SK-N-MC (cell line): ENCODE measurements around the gene ETV5.

Experiments used
- DNase-seq: peaks from one replicate; pipeline ENCODE4 v3.0.0-alpha.2; 2011; ENCODE audit warnings: low read depth, low spot score
- H3K27ac ChIP-seq: fragments of 200-600 bp; sonication (generic); 2 replicates; pipeline ENCODE4 v1.5.1; 2016; ENCODE audit warnings: mixed run types
- H3K36me3 ChIP-seq: fragments of 200-600 bp; sonication (generic); 2 replicates; pipeline ENCODE4 v1.6.1; 2017; ENCODE audit warnings: antibody characterized with exemption, low read length, mixed read lengths; ENCODE audit not compliant: insufficient read depth
- H3K4me3 ChIP-seq: fragments of 200-600 bp; sonication (generic); 2 replicates; pipeline ENCODE4 v1.5.1; 2016
- H3K9ac ChIP-seq: fragments of 200-600 bp; sonication (generic); 2 replicates; pipeline ENCODE4 v1.8.0; 2017; ENCODE audit warnings: mixed run types, mixed read lengths; ENCODE audit not compliant: insufficient read length
- H3K9me3 ChIP-seq: fragments of 200-600 bp; sonication (generic); 2 replicates; pipeline ENCODE4 v1.6.1; 2017; ENCODE audit warnings: low read depth, mild to moderate bottlenecking, antibody characterized with exemption, low read length, moderate library complexity, mixed read lengths
- EZH2 ChIP-seq: fragments of 200-600 bp; sonication (generic); IDR thresholded peaks from one replicate; pipeline ENCODE4 v1.6.1; 2017; ENCODE audit warnings: antibody characterized with exemption
- FOXP2 ChIP-seq: optimal IDR thresholded peaks from 2 replicates; pipeline ENCODE3; 2011; ENCODE audit warnings: mild to moderate bottlenecking, moderate library complexity; ENCODE audit not compliant: insufficient read depth; ENCODE audit errors: extremely low read length, control extremely low read depth
- POLR2AphosphoS5 ChIP-seq: IDR thresholded peaks from 2 replicates; pipeline ENCODE4 v1.6.1; 2012; ENCODE audit warnings: mild to moderate bottlenecking, low read depth, low read length, borderline replicate concordance

The ETV5 gene

DNA sequence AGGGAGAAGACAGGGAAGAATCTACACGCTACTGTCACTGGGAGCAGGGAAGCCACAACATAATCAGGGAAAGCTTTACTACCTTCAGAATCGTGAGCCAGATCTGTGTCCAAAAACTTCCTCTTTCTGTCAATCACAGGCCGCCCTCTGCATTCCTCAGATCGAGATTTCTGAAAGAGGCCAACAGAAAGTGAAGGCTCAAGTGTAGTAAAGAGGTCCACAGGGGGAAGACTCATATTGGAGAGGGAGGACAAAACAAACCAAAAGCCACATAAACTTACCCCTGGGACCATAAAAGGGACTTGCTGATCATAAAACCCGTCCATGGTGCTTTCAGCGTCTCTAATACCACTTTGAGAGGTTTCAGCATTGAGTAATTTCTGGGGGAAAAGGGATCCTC, 3.3 kb downstream of the ETV5 start:
- Histone ChIP-seq H3K9me3 (no peaks in the 10 kb centered on the region), H3K4me3 (no peak overlapping the region), H3K36me3 (no peaks in the 10 kb centered on the region), H3K27ac (no peak overlapping the region), H3K9ac (no peak overlapping the region)
- DNase-seq, result no peak
- no peak for TF ChIP-seq EZH2
- no peak for TF ChIP-seq POLR2AphosphoS5

DNA sequence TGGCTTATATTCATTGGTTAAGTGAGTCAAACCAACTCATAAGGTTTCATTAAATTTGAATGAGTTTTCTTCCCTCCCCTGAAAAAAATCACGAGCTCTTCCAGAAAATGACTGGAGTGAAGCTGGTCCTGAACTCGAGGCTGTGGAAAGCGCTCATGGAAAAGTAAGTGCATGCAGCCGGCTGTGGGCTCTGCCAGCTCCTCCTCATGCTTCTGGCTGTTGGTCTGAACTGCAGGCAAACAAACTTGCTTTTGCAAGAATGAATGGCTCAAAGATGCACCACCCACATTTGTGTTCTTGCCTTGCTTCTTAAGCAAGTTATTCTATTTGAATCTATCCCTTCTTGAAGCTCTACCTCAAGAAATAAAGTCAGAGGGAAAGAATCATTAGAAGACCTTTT, 6.2 kb downstream of the ETV5 start:
- Histone ChIP-seq H3K9ac (no peak overlapping the region), H3K36me3 (no peaks in the 10 kb centered on the region), H3K4me3 (no peak overlapping the region), H3K9me3 (no peaks in the 10 kb centered on the region), H3K27ac (no peak overlapping the region)
- TF ChIP-seq FOXP2 (no peak), POLR2AphosphoS5 (no peak), EZH2 (no peak)
- no peak for DNase-seq

DNA sequence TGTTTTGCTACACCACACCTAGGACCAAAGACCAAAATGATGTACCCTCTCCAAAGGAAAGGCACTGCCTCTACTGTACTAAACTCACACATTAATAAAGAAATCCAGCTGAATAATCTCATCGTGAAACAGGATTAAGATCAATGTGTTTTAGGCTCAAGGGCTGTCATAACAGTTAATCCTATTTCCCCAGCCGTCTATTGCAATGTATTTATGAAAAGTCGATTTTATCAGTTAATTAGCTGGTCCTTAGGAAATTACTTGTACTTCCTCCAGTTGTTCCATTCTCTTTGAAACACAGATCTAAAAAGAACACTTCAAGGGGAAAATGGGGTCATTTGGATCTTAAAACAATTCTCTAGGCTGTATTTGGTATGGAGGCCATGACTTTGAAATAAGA, 8.5 kb downstream of the ETV5 start:
- Histone ChIP-seq H3K9ac (no peak overlapping the region), H3K27ac (no peak overlapping the region), H3K36me3 (no peaks in the 10 kb centered on the region), H3K4me3 (no peak overlapping the region), H3K9me3 (no peaks in the 10 kb centered on the region)
- DNase-seq, result no peak
- no peak for TF ChIP-seq POLR2AphosphoS5
- TF ChIP-seq EZH2, result no peak
- no peak for TF ChIP-seq FOXP2

DNA sequence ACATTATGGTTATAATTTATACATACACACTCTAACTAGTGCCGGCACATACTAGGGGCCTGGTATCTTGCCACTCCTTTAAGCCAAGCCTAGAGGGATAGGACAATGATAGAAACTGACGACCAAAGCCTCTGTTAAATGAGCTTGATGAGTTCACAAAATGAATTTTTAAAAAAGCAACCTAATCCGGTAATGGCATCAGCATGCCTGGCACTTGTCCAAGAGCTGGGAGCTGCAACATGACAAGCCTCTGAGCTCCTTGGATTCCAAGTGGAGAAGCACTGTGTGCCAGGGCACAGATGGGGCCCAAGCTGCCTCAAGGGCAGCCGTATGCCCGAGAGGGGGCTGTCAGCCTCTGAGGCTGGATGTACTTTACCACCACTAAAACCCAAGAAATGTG, 9.7 kb downstream of the ETV5 start:
- H3K9ac ChIP-seq, result no peak overlapping the region
- peak; percentile 75 for DNase-seq
- H3K4me3 ChIP-seq, result peak overlapping the region; percentile 21
- TF ChIP-seq EZH2 (no peak), FOXP2 (no peak), POLR2AphosphoS5 (no peak)
- no peaks in the 10 kb centered on the region for H3K9me3 ChIP-seq
- no peaks in the 10 kb centered on the region for H3K36me3 ChIP-seq
- no peak overlapping the region for H3K27ac ChIP-seq

DNA sequence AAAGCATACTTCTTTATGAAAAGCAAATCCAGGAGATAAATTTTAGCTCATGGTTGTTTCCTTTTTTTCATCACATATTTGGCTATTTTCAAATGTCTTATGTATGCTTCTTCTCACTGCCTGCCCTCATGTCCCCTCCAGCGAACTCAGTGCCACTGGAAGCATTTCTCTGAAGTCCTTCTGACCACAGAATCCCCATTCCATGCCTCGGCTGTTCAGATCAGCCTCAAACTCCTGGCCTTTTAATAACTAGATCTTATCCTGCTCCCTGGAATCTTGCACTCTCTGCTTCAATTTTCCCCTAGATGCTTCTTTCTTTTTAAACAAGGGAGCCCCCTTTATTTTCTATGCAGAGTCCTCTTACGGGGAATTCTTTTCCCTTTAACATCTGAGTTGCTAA, 10.1 kb downstream of the ETV5 start:
- Histone ChIP-seq H3K4me3 (peak overlapping the region; percentile 77; the same call in 1 of the 2 replicates), H3K9ac (no peak overlapping the region), H3K9me3 (no peaks in the 10 kb centered on the region), H3K36me3 (no peaks in the 10 kb centered on the region), H3K27ac (no peak overlapping the region)
- no peak for TF ChIP-seq EZH2
- no peak for TF ChIP-seq FOXP2
- TF ChIP-seq POLR2AphosphoS5, result no peak
- no peak for DNase-seq

DNA sequence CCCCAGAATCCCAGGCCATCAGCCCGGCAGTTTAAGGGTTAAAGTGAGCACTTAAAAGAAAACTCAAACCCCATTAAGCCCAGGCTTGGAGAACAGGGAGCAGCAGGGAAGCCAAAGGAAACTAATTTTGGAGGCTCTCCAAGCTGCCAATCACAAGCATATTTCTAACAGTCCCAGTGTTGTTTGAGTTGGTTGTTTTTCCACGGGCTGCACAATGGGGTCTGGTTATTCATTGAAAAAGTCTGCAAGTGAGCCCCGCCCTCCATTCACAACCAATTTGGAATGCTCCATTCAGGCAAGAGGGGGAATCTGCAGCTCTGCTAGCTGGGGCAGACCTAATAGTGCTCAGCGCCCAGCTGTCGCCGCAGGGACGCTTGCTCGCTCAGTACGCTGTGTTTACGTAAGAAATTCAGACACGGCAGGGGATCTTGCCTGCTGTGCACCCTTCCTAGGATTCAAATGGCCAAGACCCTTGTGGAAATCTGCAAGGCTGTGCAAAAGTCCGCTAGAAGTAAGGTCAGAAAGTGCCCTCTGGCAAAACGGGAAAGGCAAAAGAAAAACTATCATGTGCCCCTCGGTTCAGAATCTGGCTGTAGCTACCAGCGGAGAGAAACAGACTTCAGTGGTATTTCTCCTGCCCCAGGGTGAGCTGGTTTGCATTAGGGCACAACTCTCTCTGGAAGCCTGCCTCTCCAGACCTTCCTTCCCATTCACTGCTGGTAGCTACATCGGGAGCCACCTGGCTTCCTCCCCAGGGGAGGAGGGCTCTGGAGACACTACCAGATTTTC, 11.0 kb downstream of the ETV5 start:
- H3K9ac ChIP-seq, result no peak overlapping the region
- no peak overlapping the region for H3K27ac ChIP-seq
- no peaks in the 10 kb centered on the region for H3K9me3 ChIP-seq
- DNase-seq, result peak; percentile 98
- TF ChIP-seq POLR2AphosphoS5 (peak; percentile 12; the same call in 1 of the 2 replicates), EZH2 (no peak), FOXP2 (peak; percentile 97)
- H3K4me3 ChIP-seq, result peak overlapping the region; percentile 77
- no peaks in the 10 kb centered on the region for H3K36me3 ChIP-seq

DNA sequence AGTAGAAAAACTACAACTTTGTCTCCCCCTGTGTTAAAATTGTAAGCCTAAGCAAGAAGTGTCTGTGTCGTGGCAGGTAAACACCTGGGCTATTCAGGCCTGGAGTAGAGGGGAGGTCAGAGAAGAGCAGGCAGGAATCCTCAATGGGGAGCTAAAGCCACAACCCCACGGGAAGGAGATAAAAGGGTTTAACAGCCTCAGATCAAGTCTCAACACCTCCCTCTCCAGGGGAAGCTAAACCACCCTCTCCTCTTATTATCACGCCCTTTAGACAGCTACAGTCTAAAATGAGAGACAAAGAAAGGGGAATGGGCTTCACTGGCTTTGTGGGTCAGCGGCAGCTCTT, 11.6 kb downstream of the ETV5 start:
- TF ChIP-seq EZH2, result no peak
- Histone ChIP-seq H3K36me3 (no peaks in the 10 kb centered on the region), H3K27ac (no peak overlapping the region), H3K4me3 (peak overlapping the region; percentile 77), H3K9ac (no peak overlapping the region), H3K9me3 (no peaks in the 10 kb centered on the region)
- no peak for DNase-seq

DNA sequence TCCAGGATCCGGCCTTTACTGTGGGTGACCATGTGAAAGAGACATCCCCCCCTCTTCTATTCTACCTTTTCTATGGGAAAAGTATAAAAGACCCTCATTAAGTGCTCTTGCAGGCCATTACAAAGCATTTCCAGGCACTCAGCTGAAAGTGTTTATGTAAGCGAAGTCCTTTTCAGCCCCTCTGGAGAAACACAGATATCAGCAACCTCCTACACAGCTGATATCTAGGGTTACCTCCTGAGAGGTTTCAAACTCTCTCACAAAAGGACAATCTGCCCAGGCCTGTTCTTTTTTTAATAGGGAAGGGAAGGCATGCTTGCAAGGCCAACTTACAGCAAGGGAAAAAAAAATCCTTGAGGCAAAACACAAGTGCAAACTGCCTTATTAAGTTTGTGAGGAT, 12.6 kb downstream of the ETV5 start:
- Histone ChIP-seq H3K27ac (no peak overlapping the region), H3K4me3 (no peak overlapping the region), H3K9me3 (no peaks in the 10 kb centered on the region), H3K36me3 (no peaks in the 10 kb centered on the region), H3K9ac (no peak overlapping the region)
- no peak for TF ChIP-seq EZH2
- no peak for TF ChIP-seq POLR2AphosphoS5
- no peak for TF ChIP-seq FOXP2
- no peak for DNase-seq

DNA sequence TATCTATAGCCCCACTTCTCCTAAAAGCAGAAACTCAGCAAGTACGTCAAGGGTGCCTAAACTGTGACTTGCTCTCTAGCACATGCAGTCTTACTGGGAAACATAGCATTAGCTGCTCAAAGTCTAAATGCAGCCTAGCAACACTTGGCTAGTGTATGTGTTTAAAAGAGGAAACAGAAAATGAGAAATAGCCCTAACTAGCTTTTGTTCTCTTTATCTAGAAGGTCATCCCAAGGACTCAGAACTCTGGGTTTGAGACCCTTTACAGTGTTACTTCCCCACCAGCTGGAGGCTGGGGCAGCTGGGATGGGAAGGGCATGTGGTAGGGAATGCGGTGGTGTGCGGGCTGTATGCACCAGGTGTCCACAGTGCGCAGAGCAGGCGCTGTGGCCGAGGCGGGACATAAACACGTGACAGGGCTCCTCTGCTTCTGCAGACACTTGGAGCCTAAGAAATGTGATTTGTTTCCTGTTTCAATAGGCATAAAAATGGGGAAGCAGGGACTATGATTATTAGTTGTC, 13.3 kb downstream of the ETV5 start:
- Histone ChIP-seq H3K27ac (no peak overlapping the region), H3K9ac (no peak overlapping the region), H3K36me3 (no peaks in the 10 kb centered on the region), H3K4me3 (no peak overlapping the region), H3K9me3 (no peaks in the 10 kb centered on the region)
- no peak for DNase-seq
- TF ChIP-seq POLR2AphosphoS5, result no peak
- no peak for TF ChIP-seq FOXP2
- TF ChIP-seq EZH2, result no peak
